GM19239 (cell line): Measurements from ENCODE around the gene ASB16.

Experiments
- DNase-seq: peaks from one replicate; pipeline ENCODE4 v3.0.0; 2011; ENCODE audit warnings: low spot score; ENCODE audit not compliant: insufficient read length
- FAIRE-seq: peaks from 2 replicates; lab custom pipeline; 2011; peaks lifted over from hg19 to GRCh38; lab: Jason Lieb, UNC

The ASB16 gene

DNA sequence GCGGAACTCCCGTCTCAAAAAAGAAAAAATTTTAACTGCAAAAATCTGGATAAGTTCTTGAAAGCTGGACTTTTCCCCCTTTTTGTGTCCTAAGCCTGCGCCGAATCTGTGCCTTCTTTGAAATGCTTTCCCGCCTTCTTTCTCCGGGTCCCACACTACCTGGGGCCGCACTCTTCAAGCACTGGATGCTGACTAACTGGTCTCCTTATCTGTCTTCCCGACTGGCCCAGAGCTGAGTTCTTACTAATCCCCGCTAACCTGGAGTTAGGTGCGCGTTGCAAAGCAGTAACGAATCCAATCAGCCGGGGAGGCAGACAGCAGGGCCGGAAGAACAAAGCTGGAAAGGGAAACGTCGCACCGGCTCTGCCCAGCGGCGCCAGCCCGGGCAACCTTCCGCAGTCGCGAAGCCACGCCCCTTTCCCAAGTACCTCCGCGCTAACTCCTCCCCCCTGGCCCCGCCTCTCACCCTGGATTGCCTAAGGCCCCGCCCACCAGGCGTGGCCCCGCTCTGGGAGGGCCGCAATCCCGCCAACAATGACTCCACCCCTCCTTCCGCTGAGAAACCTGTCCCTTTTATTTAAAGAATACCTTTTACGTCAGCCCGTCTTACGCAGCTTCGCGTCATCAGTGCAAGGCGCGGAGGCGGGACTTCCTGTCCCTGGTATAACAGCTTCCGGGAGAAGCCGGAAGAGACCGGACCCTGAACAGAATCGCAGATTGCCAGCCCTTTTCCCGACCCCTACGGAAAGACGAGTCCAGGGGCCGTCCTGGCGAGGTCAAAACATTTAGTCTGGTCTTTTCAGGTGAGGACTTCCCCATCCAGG lies 16.0 kb downstream of the ASB16 start, which contains the start of gene TMUB2:
TMUB2 (plus strand) TSS at position 666 of the 824 bp plus-strand sequence. CDS start 737 bp downstream, outside the sequence.
- peak; percentile 99 for FAIRE-seq

DNA sequence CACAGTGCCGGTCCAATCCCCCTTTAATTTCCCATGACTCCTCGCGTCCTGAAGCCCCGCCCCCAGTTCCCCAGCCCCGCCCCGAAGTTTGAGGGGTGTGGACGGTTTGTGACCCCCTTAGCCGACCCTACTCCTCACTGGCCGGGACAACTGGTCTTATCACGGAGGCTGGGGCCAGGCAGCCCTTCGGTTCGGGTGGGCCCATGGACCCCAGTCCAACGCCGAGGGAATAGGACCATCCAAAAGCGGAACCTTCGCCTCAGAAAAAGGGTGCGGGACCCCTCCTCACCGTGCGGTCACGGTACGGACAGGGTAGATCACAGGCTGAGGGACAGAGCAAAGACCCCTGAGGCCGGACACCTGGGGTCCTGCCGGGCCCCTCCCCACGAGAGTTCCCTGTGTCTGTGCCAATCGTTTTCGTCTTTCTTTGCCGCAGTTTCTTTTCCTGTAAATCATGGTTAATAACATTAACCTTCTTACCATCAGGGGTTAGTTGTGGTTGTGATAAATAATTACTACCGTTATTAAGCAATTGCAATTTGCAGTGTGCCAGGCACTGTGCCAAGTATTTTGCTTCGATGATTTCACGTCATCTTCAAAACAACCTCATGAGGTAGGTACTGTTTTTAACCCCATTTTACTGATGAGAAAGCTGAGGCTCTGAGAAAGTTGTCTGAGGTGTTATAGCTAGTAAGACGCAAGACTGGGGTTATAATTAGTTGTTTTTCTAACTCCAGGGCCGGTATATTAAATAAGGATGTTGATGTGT lies 16.8 kb downstream of the ASB16 start:
- FAIRE-seq (peak; percentile 33), DNase-seq (peak; percentile 68)

More for the DNA sequence above, 16.0 kb downstream of the ASB16 start, which contains the start of gene TMUB2:
- DNase-seq, result peak; percentile 97

DNA sequence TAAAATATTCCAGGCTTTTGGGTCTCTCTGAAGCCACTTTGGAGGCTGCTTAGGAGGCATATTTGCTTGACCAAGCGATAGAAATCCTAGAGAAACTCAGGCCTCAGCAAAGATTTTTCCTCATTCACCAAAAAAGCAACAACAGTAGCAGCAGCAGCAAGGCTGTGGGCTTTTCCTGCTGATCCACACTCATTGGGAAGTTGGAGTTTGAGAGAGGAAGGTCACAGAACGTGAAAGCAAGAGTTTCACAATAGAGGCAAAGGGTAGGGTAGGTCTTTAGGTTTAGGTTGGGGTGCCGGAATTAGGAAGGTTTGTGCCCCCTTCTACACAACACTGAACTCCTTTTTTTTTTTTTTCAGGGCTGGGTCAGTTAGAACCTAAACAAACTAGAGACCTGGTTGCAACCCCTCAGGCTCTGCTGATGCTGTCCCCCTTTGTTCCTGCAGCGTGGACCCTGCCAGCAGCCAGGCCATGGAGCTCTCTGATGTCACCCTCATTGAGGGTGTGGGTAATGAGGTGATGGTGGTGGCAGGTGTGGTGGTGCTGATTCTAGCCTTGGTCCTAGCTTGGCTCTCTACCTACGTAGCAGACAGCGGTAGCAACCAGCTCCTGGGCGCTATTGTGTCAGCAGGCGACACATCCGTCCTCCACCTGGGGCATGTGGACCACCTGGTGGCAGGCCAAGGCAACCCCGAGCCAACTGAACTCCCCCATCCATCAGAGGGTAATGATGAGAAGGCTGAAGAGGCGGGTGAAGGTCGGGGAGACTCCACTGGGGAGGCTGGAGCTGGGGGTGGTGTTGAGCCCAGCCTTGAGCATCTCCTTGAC lies 18.3 kb downstream of the ASB16 start:
- FAIRE-seq (no peak), DNase-seq (no peak)

DNA sequence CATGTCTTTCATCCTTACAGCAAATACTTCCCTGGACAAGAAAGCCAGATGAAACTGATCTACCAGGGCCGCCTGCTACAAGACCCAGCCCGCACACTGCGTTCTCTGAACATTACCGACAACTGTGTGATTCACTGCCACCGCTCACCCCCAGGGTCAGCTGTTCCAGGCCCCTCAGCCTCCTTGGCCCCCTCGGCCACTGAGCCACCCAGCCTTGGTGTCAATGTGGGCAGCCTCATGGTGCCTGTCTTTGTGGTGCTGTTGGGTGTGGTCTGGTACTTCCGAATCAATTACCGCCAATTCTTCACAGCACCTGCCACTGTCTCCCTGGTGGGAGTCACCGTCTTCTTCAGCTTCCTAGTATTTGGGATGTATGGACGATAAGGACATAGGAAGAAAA lies 20.0 kb downstream of the ASB16 start:
- no peak for DNase-seq
- no peak for FAIRE-seq

DNA sequence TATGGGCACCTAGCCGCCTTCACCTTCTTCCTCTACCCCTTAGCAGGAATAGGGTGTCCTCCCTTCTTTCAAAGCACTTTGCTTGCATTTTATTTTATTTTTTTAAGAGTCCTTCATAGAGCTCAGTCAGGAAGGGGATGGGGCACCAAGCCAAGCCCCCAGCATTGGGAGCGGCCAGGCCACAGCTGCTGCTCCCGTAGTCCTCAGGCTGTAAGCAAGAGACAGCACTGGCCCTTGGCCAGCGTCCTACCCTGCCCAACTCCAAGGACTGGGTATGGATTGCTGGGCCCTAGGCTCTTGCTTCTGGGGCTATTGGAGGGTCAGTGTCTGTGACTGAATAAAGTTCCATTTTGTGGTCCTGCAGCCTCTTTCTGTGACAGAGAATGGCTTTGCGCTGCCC lies 20.9 kb downstream of the ASB16 start:
- FAIRE-seq, result no peak
- DNase-seq, result no peak

DNA sequence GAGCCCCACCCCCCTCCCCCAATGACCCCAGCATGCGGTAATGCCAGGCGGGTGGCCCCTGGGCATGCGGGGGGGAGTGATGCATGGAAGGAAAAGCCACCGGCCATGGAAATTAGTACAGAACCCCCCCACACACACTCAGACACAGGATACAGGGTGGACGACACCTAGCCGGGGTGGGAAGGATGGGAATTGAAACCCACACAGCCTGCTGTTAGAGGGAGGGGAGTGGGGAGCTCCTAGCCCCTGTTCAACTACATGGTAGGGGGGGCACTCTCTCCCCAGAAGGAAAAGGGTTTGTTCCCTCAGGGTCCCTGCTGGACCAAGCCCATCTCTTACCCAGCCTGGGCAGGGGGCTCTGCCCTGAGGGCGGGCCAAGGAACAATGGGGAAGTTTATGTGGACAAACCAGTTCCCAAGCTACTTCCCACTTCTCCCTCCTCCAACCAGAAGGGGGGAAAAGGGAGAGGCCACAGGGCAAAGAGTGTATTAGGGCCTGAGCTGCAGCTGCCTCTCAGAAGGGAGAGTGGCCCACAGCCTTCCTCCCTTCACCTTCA lies 21.5 kb downstream of the ASB16 start:
- DNase-seq (no peak), FAIRE-seq (no peak)

DNA sequence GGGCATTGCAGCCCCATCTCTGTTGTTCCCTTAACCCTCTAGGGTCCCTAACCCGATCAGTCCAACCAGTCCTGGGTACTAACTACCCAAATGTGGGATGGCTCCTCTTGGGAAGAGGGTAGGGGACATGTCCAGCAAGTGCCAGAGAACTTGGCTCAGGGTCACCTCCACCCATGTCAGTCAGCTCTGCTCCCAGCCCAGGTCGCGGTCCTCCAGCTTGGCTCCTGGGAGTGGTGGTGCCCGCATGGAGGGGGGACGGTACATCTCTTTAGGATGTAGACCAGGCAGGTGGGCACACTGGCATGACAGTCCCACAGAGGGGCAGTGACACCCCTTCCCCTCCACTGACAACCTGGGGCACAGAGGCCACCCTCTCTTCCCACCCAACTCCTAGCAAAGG lies 22.2 kb downstream of the ASB16 start:
- DNase-seq, result no peak
- FAIRE-seq, result no peak

DNA sequence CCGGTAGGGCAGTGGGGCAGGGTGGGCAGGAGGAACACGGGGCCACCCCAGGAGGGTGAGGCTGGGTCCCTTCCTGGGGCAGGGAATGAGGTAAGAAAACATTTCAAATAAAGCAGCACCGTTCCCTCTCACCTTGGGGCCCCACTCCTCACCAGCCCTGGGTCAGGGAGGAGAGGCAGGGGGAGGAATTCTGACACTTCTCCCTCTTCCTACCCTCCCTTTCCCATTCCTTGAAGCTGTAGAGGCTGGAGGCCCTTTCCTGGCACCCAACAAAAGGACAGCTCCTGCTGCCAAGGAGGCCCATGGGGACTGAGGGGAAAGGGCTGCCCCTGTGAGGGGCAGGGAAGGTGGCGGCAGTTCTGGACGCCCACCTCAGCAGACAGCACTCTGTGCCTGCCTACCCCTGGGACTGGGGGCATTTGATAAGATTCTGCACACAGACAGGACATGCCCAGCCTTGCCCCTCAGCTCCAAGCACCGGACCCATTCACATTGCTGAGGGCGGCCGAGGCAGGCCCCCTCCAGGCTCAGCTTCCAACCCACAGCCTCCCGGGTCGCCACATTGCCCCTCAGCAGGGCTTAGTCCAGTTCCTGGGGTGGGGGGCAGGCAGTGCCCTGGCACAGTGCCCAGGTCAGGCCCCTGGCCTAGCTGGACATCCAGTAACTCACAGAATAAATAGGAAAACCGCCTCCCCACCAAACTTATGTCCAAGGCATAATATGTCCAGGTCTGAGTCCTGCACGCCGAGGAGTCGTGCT lies 23.0 kb downstream of the ASB16 start:
- FAIRE-seq (no peak), DNase-seq (no peak)

DNA sequence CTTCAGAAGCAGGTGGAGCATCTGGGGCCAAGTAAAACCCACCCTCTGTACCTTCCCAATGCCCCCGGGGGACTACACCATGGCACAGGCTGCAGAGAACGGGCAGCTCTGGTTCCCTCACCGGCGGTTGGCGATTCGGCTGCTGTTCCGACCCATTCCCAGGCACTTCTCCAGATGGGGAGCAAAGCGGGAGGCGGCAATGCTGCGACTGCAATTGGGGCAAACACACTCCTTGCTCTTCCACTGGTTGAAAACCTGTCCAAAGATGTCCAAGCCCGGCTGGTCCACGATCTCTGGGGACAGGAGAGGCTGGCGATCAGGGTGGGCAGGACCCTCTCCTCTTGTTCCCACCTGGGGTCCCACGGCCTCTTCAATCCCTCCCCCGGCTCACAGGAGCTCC lies 26.6 kb downstream of the ASB16 start:
- no peak for FAIRE-seq
- DNase-seq, result no peak

DNA sequence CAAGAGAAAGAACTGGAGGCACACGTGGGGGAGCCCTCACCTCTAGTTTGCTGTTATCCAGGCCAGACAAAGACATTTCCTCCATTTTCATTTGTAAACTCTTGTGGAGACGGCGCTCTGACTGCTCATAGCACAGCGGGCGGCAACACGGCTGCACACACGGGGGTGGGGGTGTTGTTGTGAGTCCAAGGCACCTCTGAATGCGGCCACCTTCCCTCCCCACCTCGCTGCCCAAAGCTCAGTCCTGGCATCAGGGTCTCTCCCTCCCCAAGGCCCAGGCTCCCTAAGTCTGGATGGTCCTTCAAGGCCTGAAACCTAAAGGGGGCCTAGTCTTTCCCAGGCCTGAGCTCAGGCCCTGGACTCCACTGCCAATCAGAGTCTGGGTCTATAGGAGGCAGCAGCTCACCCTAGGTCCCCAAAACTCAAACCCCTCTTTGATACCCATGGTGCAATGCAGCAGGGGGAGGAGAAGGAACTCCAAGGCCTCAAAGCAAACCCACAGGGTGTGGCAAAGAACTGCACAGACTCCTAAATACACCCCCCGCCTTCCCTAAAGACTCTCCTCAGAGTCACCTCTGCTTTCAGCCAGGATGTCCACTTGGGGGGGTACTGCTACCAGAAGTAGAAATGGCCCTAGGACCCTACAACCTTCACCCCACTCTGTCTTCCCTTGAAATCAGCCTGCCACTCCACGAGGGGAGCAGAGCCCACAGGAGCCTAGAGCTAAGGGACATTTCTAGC lies 27.6 kb downstream of the ASB16 start:
- FAIRE-seq, result peak; percentile 96

DNA sequence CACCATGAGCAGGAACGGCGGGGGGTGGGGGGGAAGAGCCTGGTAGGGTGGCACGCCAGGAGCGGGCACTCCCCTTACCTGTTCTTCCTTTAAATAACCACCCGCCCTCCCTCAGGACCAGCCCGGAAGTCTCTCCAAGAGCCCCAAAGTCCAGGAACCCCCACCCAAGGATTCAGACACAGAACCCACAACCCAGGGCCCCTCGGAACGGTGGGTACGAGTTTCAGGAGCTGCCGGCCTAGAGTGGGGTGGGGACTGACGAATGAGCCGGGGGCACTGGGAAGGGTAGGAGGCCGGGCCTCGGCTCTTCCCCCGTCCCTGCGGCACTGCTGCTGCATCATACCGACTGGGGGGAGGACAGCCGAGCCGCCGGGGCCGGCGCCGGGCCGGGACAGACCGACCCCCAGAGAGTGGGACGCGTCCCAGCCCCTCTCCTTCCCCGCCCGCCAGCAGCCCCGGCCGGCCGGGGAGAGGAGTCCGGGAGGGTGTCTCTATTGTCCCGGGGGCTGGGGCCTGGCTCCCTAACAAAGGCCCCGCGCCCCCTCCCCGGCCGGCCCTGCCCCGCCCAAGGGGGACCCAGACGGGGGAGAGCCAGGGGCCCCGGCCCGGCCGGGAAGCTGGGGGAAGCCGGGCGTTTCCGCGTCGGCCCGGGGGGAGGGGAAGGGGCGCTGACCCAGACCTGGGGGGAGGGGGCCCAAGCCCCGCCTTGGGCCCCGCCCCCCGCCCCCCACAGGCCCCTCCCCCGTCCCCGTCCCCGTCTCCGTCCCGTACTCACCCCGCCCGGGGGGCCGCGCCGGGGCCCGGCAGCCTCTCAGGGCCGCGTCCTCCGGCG lies 28.4 kb downstream of the ASB16 start:
- FAIRE-seq (no peak), DNase-seq (peak; percentile 71)

More for the DNA sequence above, 27.6 kb downstream of the ASB16 start:
- DNase-seq, result peak; percentile 70

DNA sequence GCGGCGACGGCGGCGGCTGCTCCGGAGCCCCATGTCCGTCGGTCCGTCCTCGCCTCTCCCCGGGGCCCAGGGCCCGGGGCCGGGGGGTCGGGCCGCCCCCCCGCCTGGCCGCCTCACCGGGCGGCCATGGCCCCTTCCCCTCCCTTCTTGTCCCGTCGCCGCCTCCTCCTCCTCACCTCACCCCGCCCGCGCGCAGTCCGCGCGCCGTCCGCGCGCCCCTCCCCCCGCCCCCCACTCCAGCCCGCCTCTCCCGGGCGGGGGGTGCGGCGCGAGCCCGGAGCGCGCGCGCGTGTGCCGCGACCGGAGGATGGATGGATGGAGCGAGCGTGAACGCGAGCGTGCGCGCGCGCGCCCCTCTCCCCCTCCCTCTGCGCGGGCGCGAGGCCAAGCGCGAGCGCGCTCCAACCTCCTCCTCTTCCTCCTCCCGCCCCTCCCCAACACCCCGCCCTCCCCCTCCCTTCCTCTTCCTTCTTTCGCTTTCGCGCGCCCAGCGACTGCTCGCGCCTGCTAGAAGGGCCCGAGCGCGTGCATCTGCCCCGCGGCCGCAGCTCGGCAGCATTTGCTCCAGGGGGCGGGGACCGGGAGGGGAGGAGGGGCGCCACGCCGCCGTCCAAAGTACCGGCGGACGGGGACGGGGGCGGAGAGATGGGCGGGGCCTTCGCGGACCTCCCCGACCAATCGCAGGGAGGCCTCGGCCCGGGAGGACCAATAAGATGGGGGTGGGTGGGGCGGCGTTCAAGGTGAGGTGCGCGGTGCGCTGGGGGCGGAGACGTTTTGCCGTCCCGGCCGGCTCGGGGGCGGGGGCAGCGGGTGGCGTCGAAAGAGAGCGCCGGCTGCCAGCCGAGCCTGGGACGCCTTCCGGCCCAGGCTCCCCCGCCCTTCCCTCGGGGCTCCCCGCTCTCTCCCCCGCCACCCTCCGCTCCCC lies 29.3 kb downstream of the ASB16 start, which contains the start of gene ATXN7L3:
ATXN7L3 (minus strand) TSS at position 332 of the 925 bp plus-strand sequence. CDS start 1,814 bp downstream, outside the sequence.
- peak; percentile 94 for FAIRE-seq
- DNase-seq, result peak; percentile 93

DNA sequence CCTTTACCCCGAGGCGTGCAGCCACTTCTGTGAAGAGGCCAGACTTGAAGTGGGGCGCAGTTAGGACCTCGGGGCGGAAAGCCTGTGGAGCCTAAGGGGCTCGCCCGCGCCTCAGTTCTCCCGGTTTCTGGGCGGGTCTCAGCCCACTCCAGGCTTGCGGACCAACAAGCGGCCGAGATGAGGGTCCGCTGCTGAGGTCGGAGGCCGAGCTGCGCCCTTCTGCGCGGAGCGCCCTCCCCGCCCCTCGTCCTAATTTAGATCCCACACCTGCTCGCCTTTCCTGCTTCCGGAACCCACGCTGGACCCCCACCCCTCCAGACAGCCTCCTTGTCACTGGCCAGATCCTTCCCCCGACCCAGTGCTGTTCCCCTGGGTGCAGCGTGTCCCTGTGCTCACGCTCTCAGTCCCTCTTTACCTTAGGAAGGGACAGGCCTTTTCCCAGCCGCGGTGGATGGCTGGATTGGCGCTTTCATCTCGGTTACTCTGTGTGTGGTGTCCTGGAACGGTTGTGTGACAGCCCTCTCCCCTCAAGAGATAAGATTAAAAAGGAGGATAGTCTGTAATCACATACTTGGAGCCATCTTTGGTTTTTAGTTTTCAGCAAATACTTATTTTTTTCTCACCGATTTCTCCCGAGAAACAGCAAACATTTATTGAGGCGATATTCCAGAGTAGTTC lies 30.1 kb downstream of the ASB16 start:
- FAIRE-seq, result peak; percentile 76
- no peak for DNase-seq

DNA sequence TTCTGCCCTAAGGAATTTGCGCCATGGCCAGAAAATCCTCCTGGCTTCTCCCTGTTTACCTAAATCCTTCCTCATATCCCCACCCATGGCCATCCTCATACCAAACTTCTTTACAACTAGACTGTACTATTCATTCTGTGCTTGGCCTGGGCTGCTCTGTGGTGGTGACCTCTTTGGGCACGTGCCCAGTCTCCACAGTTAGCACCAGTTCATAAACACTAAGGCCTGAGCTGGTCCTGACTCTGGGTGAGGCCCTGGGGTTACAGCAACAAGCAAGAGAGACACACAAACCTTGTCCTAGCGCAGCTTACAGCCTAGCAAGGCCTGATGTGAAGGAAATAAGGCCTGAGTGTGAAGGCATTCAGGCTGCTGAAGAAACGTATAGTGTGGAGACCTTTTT lies 32.3 kb downstream of the ASB16 start:
- DNase-seq (no peak), FAIRE-seq (no peak)

DNA sequence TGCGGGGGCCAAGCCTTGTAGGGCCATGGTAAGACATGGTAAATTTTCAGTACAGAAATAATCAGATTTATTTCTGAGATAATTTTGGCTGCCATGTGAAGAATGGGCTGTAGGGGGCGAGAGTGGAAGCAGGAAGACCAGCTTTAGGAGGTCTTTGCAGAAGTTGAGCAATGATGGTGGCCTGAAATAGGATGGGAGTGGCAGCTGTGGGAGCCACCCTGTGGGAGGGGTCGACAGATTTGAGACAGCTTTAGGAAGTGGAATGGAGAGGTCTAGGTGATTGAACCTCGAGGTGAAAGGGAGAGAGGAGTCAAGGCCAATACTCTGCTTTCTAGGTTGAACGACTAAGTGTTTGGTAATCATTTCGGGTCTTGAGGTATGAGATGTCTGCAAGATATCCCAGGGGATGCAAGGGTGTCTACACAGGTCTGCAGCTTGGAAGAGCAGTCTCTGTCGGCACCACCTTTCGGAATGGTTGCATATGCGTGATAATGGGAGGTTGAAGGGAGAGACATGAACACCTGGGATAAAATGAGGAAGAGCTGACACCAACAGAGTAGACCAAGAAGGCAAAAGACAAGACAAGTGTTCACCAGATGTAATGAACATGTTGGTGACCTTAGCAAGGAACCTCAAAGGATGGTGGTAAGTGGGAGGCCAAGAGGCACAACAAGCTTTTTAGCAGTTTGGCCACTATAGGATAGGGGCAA lies 33.4 kb downstream of the ASB16 start:
- FAIRE-seq (peak; percentile 86), DNase-seq (no peak)
